H9 (cell line): ENCODE data around the gene CNPPD1. TPM values are rescaled to one million over a fixed set of nuclear protein-coding genes. Genes with fewer than 3 reads are reported as not detected.

Experiments
- DNase-seq: peaks from one replicate; pipeline ENCODE4 v3.0.0-alpha.2; 2017
- H2AFZ ChIP-seq: one replicate; pipeline ENCODE4 v1.6.1; 2013; ENCODE audit warnings: mild to moderate bottlenecking, low read length, control low read depth, moderate library complexity
- H2AK5ac ChIP-seq: 2 replicates; pipeline ENCODE4 v1.6.1; 2013; ENCODE audit warnings: low read length, control low read depth, mixed read lengths; ENCODE audit not compliant: insufficient read length
- H2BK120ac ChIP-seq: one replicate; pipeline ENCODE4 v1.6.1; 2013; ENCODE audit warnings: low read depth, mild to moderate bottlenecking, low read length, control low read depth, inconsistent platforms; ENCODE audit not compliant: poor library complexity, severe bottlenecking
- H2BK12ac ChIP-seq: 2 replicates; pipeline ENCODE4 v1.6.1; 2013; ENCODE audit warnings: low read length, control low read depth, mixed read lengths, low read depth; ENCODE audit not compliant: insufficient read length
- H2BK15ac ChIP-seq: 2 replicates; pipeline ENCODE4 v1.6.1; 2013; ENCODE audit warnings: low read depth, low read length, control low read depth
- H2BK20ac ChIP-seq: one replicate; pipeline ENCODE4 v1.6.1; 2013; ENCODE audit warnings: low read depth, mild to moderate bottlenecking, low read length, control low read depth, inconsistent platforms; ENCODE audit not compliant: poor library complexity, severe bottlenecking
- H2BK5ac ChIP-seq: 2 replicates; pipeline ENCODE4 v1.6.1; 2013; ENCODE audit warnings: low read length, control low read depth, mixed read lengths; ENCODE audit not compliant: insufficient read length
- H3K14ac ChIP-seq: 2 replicates; pipeline ENCODE4 v1.6.1; 2013; ENCODE audit warnings: low read length, control low read depth; ENCODE audit not compliant: insufficient read depth
- H3K18ac ChIP-seq: 2 replicates; pipeline ENCODE4 v1.6.1; 2013; ENCODE audit warnings: low read depth, mild to moderate bottlenecking, mixed read lengths, low read length, control low read depth; ENCODE audit not compliant: insufficient read length
- H3K23ac ChIP-seq: 2 replicates; pipeline ENCODE4 v1.6.1; 2013; ENCODE audit warnings: low read length, control low read depth, mixed read lengths, low read depth; ENCODE audit not compliant: insufficient read length
- H3K23me2 ChIP-seq: 2 replicates; pipeline ENCODE4 v1.6.1; 2013; ENCODE audit warnings: low read depth, mild to moderate bottlenecking, mixed read lengths, low read length, control low read depth; ENCODE audit not compliant: insufficient read length, poor library complexity, severe bottlenecking
- H3K27ac ChIP-seq: 2 replicates; pipeline ENCODE4 v1.5.1; 2013; ENCODE audit warnings: low read length, control low read depth, mixed read lengths, low read depth; ENCODE audit not compliant: insufficient read length
- H3K27me3 ChIP-seq: 2 replicates; pipeline ENCODE4 v1.6.1; 2013; ENCODE audit warnings: low read length, control low read depth, inconsistent platforms; ENCODE audit not compliant: insufficient read depth
- H3K4ac ChIP-seq: 2 replicates; pipeline ENCODE4 v1.6.1; 2013; ENCODE audit warnings: low read depth, mild to moderate bottlenecking, control low read depth, inconsistent platforms, low read length, moderate library complexity
- H3K4me1 ChIP-seq: 2 replicates; pipeline ENCODE4 v1.6.1; 2013; ENCODE audit warnings: low read length, control low read depth, inconsistent platforms; ENCODE audit not compliant: insufficient read depth
- H3K4me2 ChIP-seq: 2 replicates; pipeline ENCODE4 v1.6.1; 2013; ENCODE audit warnings: low read length, control low read depth, mixed read lengths; ENCODE audit not compliant: insufficient read length, insufficient read depth
- H3K56ac ChIP-seq: 2 replicates; pipeline ENCODE4 v1.6.1; 2013; ENCODE audit warnings: low read depth, mild to moderate bottlenecking, mixed read lengths, low read length, control low read depth; ENCODE audit not compliant: insufficient read length
- H3K79me1 ChIP-seq: 2 replicates; pipeline ENCODE4 v1.6.1; 2013; ENCODE audit warnings: low read depth, mild to moderate bottlenecking, moderate library complexity, low read length, control low read depth, inconsistent platforms; ENCODE audit not compliant: insufficient read depth, poor library complexity, severe bottlenecking
- H3K79me2 ChIP-seq: 2 replicates; pipeline ENCODE4 v1.6.1; 2013; ENCODE audit warnings: low read length, control low read depth, inconsistent platforms; ENCODE audit not compliant: insufficient read depth
- H3K9ac ChIP-seq: 2 replicates; pipeline ENCODE4 v1.6.1; 2013; ENCODE audit warnings: low read length, control low read depth, mixed read lengths; ENCODE audit not compliant: insufficient read length; ENCODE audit errors: extremely low read depth
- H3K9me3 ChIP-seq: one replicate; pipeline ENCODE4 v1.6.1; 2013; ENCODE audit warnings: low read depth, low read length, inconsistent platforms; ENCODE audit not compliant: control insufficient read depth
- H3T11ph ChIP-seq: one replicate; pipeline ENCODE4 v1.6.1; 2013; ENCODE audit warnings: mild to moderate bottlenecking, low read length, control low read depth, inconsistent platforms
- H4K20me1 ChIP-seq: one replicate; pipeline ENCODE4 v1.6.1; 2013; ENCODE audit not compliant: control insufficient read depth, insufficient read length, insufficient read depth
- H4K5ac ChIP-seq: 2 replicates; pipeline ENCODE4 v1.6.1; 2013; ENCODE audit warnings: low read depth, mild to moderate bottlenecking, mixed read lengths, low read length, control low read depth; ENCODE audit not compliant: insufficient read length
- H4K8ac ChIP-seq: replicated peaks from 2 replicates; pipeline ENCODE4 v1.6.1; 2013; ENCODE audit warnings: low read length, control low read depth, mixed read lengths, low read depth; ENCODE audit not compliant: insufficient read length
- H4K91ac ChIP-seq: 2 replicates; pipeline ENCODE4 v1.6.1; 2013; ENCODE audit warnings: low read depth, mild to moderate bottlenecking, moderate library complexity, mixed read lengths, low read length, control low read depth; ENCODE audit not compliant: insufficient read length
- H3K27ac Mint-ChIP-seq, 3 experiments: 2 replicates in 2 of 3; 3 replicates in 1 of 3; pipeline ENCODE4 v1.8.0; 2020 to 2021; ENCODE audit warnings: mixed read lengths in 3 of 3, mild to moderate bottlenecking in 1 of 3, moderate library complexity in 1 of 3
- H3K27me3 Mint-ChIP-seq: 2 replicates; pipeline ENCODE4 v1.8.0; 2021; ENCODE audit warnings: low read depth, mild to moderate bottlenecking, moderate library complexity, mixed read lengths
- H3K36me3 Mint-ChIP-seq, 3 experiments: 2 replicates in 2 of 3; 3 replicates in 1 of 3; pipeline ENCODE4 v1.8.0; 2020 to 2021; ENCODE audit warnings: low read depth in 3 of 3, mixed read lengths in 3 of 3; ENCODE audit not compliant: insufficient read depth in 1 of 3
- H3K4me1 Mint-ChIP-seq, 2 experiments: 2 replicates each; pipeline ENCODE4 v1.8.0; 2020; ENCODE audit warnings: mixed read lengths in 2 of 2
- H3K4me3 Mint-ChIP-seq, 2 experiments: 2 replicates in 1 of 2; 3 replicates in 1 of 2; pipeline ENCODE4 v1.8.0; 2020 to 2021; ENCODE audit warnings: mild to moderate bottlenecking in 2 of 2, mixed read lengths in 2 of 2, moderate library complexity in 1 of 2
- H3K9me3 Mint-ChIP-seq, 2 experiments: 2 replicates in 1 of 2; 3 replicates in 1 of 2; pipeline ENCODE4 v1.8.0; 2020; ENCODE audit warnings: mild to moderate bottlenecking in 2 of 2, mixed read lengths in 2 of 2, moderate library complexity in 1 of 2
- CTCF ChIP-seq: fragments of 200-600 bp; sonication (generic); conservative IDR thresholded peaks from 3 replicates; pipeline ENCODE4 v1.8.0; 2021; ENCODE audit warnings: antibody characterized with exemption, mild to moderate bottlenecking
- WGBS: extraction: QIAGEN DNeasy Blood & Tissue Kit; methylation state at CpG from one replicate; pipeline ENCODE4 v1.1.7; 2013; ENCODE audit warnings: missing lambda C conversion rate, low lambda C conversion rate, mixed read lengths; ENCODE audit not compliant: insufficient read length; ENCODE audit errors: extremely low coverage; 5-methylcytosine and 5-hydroxymethylcytosine counted together
- total RNA-seq: library from RNA; stranded (reverse); gene quantifications from 2 replicates; pipeline ENCODE4 v1.2.1, GENCODE V29; 2021

CNPPD1 gene
- total RNA-seq, 1 experiment from 2014 or later: 33.0 TPM

- Mint-ChIP-seq H3K27ac (no peak overlapping the region), H3K9me3 (no peaks in the 10 kb centered on the region), H3K36me3 (peaks cover 30 to 59% (median 57%) of the 10 kb centered on the region in 3 experiments), H3K4me1 (peaks cover 19 to 23% of the 10 kb centered on the region in 2 experiments), H3K4me3 (peak overlapping the region in 1 of 2 experiments; percentile 50; a peak in 3 of 5 replicates), H3K27me3 (peaks cover 3% of the 10 kb centered on the region; the same call in 1 of the 2 replicates)
- no CpG with 5 or more reads among the region's 18 CpGs for WGBS
- Histone ChIP-seq H3K23me2 (peaks cover 7% of the 10 kb centered on the region), H3K27me3 (no peaks in the 10 kb centered on the region), H3K4me1 (no peaks in the 10 kb centered on the region), H3K4ac (no peak overlapping the region), H2AFZ (no peak overlapping the region), H3K23ac (no peak overlapping the region), H3K4me2 (no peak overlapping the region), H3K27ac (no peak overlapping the region), H4K20me1 (no peaks in the 10 kb centered on the region), H3K79me1 (no peaks in the 10 kb centered on the region), H2BK120ac (no peak overlapping the region), H2AK5ac (no peak overlapping the region), H3K9me3 (no peaks in the 10 kb centered on the region), H4K91ac (no peak overlapping the region), H3K56ac (no peak overlapping the region), H3K9ac (no peak overlapping the region), H4K5ac (no peak overlapping the region), H2BK5ac (no peak overlapping the region), H3K79me2 (no peaks in the 10 kb centered on the region), H2BK15ac (no peak overlapping the region), H4K8ac (no peak overlapping the region), H2BK12ac (no peak overlapping the region), H3T11ph (no peak overlapping the region), H2BK20ac (no peak overlapping the region), H3K18ac (no peak overlapping the region), H3K14ac (no peak overlapping the region)
- no peak for TF ChIP-seq CTCF
- DNase-seq: no peak
These were observed 43.2 kb upstream of the CNPPD1 start for GRCh38 chr2:219219784-219220532.
